ENCODE measurements around the gene CREB5.
A peak's percentile ranks its signal among the peaks of the same experiment; 100 is the strongest.

The CREB5 gene

DNA sequence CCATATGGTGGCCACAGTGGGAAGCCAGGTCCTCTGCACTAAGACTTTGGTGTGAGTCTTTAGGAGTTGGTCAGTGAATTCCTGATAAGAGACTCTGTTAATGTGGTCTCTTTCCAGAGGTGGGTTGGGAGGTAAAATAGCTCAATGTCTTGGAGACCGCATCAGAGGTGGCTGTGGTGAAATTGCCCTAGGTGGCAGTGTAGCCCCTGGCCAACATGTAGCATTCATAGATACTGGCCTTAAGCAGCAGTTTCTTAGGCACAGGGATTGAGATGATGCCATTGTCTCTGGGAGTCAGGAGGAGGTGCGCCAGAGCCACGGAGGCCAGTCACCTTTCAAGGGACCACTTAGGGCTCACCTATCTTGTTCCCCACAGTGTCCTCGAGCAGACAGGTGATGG, 202.8 kb downstream of the CREB5 start (continued):
- TF ChIP-seq, protein P1, sequence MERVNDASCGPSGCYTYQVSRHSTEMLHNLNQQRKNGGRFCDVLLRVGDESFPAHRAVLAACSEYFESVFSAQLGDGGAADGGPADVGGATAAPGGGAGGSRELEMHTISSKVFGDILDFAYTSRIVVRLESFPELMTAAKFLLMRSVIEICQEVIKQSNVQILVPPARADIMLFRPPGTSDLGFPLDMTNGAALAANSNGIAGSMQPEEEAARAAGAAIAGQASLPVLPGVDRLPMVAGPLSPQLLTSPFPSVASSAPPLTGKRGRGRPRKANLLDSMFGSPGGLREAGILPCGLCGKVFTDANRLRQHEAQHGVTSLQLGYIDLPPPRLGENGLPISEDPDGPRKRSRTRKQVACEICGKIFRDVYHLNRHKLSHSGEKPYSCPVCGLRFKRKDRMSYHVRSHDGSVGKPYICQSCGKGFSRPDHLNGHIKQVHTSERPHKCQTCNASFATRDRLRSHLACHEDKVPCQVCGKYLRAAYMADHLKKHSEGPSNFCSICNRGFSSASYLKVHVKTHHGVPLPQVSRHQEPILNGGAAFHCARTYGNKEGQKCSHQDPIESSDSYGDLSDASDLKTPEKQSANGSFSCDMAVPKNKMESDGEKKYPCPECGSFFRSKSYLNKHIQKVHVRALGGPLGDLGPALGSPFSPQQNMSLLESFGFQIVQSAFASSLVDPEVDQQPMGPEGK (CRISPR knock-in tag; IDR thresholded peaks at IDR 0.05; ENCODE audit: borderline replicate concordance): no peak
- TF ChIP-seq PPARA (CRISPR knock-in tag; IDR thresholded peaks at IDR 0.05; ENCODE audit: borderline replicate concordance): no peak

DNA sequence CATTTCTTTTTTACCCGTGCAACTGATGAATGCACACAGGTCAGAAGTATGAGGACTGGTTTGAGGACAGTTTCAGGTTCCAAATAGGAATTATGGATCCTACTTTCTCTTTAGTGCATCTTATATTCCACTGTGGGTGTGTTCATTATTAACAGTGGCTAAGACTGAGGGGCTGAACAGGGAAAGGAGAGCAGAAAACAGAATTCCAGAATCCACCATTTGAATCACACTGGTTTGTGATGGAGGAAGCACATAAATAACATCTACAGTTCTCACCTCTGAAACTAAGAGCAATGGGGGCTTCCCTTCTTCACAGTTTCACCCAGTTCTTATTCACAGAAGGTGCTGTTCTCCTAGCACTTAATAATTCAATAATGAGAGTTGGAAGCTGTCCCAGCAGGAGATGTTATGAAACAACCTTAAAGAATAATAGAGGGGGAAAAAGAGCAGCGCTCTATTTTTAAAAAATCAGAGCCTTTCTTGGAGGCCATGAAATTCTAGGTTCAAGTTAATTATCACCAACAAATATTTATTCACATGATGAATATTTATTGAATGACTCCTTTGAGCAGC, 205.1 kb downstream of the CREB5 start:
- no peak for ATAC-seq
- TF ChIP-seq ARNTL (CRISPR knock-in tag; IDR thresholded peaks at IDR 0.05; ENCODE audit: borderline replicate concordance, low read depth) (no peak), ZFP3 (CRISPR knock-in tag; IDR thresholded peaks at IDR 0.05) (no peak), OSR1 (CRISPR knock-in tag; IDR thresholded peaks at IDR 0.05) (no peak), SNAI2 (CRISPR knock-in tag; IDR thresholded peaks at IDR 0.05) (no peak), GLIS3 (CRISPR knock-in tag; IDR thresholded peaks at IDR 0.05) (no peak), ZNF8 (CRISPR knock-in tag; IDR thresholded peaks at IDR 0.05) (no peak), ESRRG (CRISPR knock-in tag; IDR thresholded peaks at IDR 0.05) (no peak), CSDC2 (CRISPR knock-in tag; IDR thresholded peaks at IDR 0.05) (no peak), PPARA (CRISPR knock-in tag; IDR thresholded peaks at IDR 0.05; ENCODE audit: borderline replicate concordance) (no peak), ISL1 (CRISPR knock-in tag; IDR thresholded peaks at IDR 0.05) (no peak), TCF4 (CRISPR knock-in tag; IDR thresholded peaks at IDR 0.05; ENCODE audit: borderline replicate concordance) (no peak), ZNF70 (CRISPR knock-in tag; IDR thresholded peaks at IDR 0.05) (no peak), ZNF565 (CRISPR knock-in tag; conservative IDR thresholded peaks at IDR 0.05; ENCODE audit: low read depth) (no peak), RARB (CRISPR knock-in tag; IDR thresholded peaks at IDR 0.05) (no peak), BACH2 (CRISPR knock-in tag; IDR thresholded peaks at IDR 0.05; ENCODE audit: borderline replicate concordance) (no peak), ZC3H10 (CRISPR knock-in tag; IDR thresholded peaks at IDR 0.05) (no peak), ZFP30 (CRISPR knock-in tag; IDR thresholded peaks at IDR 0.05) (no peak)
- TF ChIP-seq, protein P1 (CRISPR knock-in tag; IDR thresholded peaks at IDR 0.05; ENCODE audit: borderline replicate concordance): no peak
- TF ChIP-seq, protein P2, sequence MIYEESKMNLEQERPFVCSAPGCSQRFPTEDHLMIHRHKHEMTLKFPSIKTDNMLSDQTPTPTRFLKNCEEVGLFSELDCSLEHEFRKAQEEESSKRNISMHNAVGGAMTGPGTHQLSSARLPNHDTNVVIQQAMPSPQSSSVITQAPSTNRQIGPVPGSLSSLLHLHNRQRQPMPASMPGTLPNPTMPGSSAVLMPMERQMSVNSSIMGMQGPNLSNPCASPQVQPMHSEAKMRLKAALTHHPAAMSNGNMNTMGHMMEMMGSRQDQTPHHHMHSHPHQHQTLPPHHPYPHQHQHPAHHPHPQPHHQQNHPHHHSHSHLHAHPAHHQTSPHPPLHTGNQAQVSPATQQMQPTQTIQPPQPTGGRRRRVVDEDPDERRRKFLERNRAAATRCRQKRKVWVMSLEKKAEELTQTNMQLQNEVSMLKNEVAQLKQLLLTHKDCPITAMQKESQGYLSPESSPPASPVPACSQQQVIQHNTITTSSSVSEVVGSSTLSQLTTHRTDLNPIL (CRISPR knock-in tag; IDR thresholded peaks at IDR 0.05; ENCODE audit: low read depth): no peak
- TF ChIP-seq, protein P3, sequence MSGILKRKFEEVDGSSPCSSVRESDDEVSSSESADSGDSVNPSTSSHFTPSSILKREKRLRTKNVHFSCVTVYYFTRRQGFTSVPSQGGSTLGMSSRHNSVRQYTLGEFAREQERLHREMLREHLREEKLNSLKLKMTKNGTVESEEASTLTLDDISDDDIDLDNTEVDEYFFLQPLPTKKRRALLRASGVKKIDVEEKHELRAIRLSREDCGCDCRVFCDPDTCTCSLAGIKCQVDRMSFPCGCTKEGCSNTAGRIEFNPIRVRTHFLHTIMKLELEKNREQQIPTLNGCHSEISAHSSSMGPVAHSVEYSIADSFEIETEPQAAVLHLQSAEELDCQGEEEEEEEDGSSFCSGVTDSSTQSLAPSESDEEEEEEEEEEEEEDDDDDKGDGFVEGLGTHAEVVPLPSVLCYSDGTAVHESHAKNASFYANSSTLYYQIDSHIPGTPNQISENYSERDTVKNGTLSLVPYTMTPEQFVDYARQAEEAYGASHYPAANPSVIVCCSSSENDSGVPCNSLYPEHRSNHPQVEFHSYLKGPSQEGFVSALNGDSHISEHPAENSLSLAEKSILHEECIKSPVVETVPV (CRISPR knock-in tag; IDR thresholded peaks at IDR 0.05): no peak

DNA sequence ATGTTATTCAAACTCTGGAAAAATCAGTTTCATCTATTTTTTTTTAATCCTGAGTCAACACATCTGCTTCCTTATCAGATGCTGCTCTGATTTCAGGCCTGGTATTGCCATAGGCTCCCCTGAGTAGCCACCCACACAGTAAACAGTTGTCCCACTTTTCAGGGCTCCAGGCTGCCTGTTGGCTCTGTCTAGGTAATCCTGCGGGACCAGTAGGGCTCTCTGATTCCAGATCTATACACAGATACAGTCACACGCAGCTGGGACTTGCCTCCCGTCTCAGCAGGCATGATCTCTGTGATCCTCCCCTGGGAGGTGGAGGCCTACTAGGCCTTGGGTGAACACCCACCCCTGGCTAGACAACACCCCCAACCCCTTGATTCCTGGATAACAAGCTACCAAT, 206.1 kb downstream of the CREB5 start:
- TF ChIP-seq, protein P4, sequence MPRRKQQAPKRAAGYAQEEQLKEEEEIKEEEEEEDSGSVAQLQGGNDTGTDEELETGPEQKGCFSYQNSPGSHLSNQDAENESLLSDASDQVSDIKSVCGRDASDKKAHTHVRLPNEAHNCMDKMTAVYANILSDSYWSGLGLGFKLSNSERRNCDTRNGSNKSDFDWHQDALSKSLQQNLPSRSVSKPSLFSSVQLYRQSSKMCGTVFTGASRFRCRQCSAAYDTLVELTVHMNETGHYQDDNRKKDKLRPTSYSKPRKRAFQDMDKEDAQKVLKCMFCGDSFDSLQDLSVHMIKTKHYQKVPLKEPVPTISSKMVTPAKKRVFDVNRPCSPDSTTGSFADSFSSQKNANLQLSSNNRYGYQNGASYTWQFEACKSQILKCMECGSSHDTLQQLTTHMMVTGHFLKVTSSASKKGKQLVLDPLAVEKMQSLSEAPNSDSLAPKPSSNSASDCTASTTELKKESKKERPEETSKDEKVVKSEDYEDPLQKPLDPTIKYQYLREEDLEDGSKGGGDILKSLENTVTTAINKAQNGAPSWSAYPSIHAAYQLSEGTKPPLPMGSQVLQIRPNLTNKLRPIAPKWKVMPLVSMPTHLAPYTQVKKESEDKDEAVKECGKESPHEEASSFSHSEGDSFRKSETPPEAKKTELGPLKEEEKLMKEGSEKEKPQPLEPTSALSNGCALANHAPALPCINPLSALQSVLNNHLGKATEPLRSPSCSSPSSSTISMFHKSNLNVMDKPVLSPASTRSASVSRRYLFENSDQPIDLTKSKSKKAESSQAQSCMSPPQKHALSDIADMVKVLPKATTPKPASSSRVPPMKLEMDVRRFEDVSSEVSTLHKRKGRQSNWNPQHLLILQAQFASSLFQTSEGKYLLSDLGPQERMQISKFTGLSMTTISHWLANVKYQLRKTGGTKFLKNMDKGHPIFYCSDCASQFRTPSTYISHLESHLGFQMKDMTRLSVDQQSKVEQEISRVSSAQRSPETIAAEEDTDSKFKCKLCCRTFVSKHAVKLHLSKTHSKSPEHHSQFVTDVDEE (CRISPR knock-in tag; IDR thresholded peaks at IDR 0.05): peak; percentile 71; the same call in 1 of the 2 replicates
- TF ChIP-seq CSDC2 (CRISPR knock-in tag; IDR thresholded peaks at IDR 0.05) (no peak), TCF4 (CRISPR knock-in tag; IDR thresholded peaks at IDR 0.05; ENCODE audit: borderline replicate concordance) (peak; percentile 83; the same call in 1 of the 2 replicates)
- peak; percentile 41 for ATAC-seq

All from SK-N-SH treated with all-trans-retinoic acid at 6 μM for 48 hours (cell line).